OCI-LY3 (cell line): ENCODE measurements around the gene CAMK2B.

ENCODE experiments used
- CTCF ChIP-seq: fragments of 200-600, 300-600 bp; sonication (generic); IDR thresholded peaks from 2 replicates; pipeline ENCODE4 v1.5.1; 2014; ENCODE audit warnings: antibody characterized with exemption, low read length, low read depth
- EZH2phosphoT487 ChIP-seq: fragments of 200-600 bp; shearing (Covaris generic); IDR thresholded peaks from 2 replicates; pipeline ENCODE4 v1.6.1; 2018; ENCODE audit warnings: antibody characterized with exemption, mixed run types, low read depth

GRCh38 chr7:44180631-44181030 lies 144.8 kb downstream of the CAMK2B start:
- TF ChIP-seq CTCF (no peak), EZH2phosphoT487 (no peak)
